AG04450 (cell line): ENCODE data around the gene SYT8. TPM values are rescaled to one million over a fixed set of nuclear protein-coding genes. Genes with fewer than 3 reads are reported as not detected.

Experiments
- CTCF ChIA-PET: fragments of 300-600, 350-600 bp; formaldehyde crosslinking; extraction: SDS; loops from one replicate; lab custom pipeline; 2022; ENCODE audit warnings: antibody characterized with exemption, inconsistent platforms; lab: Charles Lee
- POLR2A ChIA-PET: fragments of 350-600 bp; formaldehyde crosslinking; extraction: SDS; loops from one replicate; lab custom pipeline; 2021; ENCODE audit warnings: antibody characterized with exemption, inconsistent platforms; lab: Yijun Ruan, JAX
- DNase-seq: peaks from one replicate; pipeline ENCODE4 v3.0.0-alpha.2; 2011; ENCODE audit warnings: low read depth, low spot score
- H3K27ac ChIP-seq: one replicate; pipeline ENCODE4 v1.5.1; 2012; ENCODE audit warnings: low read depth, low read length, control low read depth
- H3K27me3 ChIP-seq: one replicate; pipeline ENCODE4 v1.6.0; 2012; ENCODE audit warnings: low read length; ENCODE audit not compliant: control insufficient read depth, insufficient read depth
- H3K4me3 ChIP-seq: 2 replicates; pipeline ENCODE4 v1.5.1; 2011; ENCODE audit warnings: mild to moderate bottlenecking, low read depth, low read length, control low read depth
- H3K9me3 ChIP-seq: 2 replicates; pipeline ENCODE4 v1.5.1; 2012; ENCODE audit warnings: low read length; ENCODE audit not compliant: control insufficient read depth, insufficient read depth
- polyA plus RNA-seq: library from polyadenylated mRNA; depleted of rRNA; stranded (reverse); fragments of >200 nt; gene quantifications from 2 replicates; pipeline ENCODE4 v1.2.3, GENCODE V29; 2011
- TF ChIP-seq, protein P1 (sequence below): IDR thresholded peaks from 2 replicates; pipeline ENCODE4 v1.5.1; 2011; ENCODE audit warnings: low read depth, low read length, control low read depth, inconsistent platforms

Gene SYT8
- polyA plus RNA-seq, 1 experiment: not detected

DNA sequence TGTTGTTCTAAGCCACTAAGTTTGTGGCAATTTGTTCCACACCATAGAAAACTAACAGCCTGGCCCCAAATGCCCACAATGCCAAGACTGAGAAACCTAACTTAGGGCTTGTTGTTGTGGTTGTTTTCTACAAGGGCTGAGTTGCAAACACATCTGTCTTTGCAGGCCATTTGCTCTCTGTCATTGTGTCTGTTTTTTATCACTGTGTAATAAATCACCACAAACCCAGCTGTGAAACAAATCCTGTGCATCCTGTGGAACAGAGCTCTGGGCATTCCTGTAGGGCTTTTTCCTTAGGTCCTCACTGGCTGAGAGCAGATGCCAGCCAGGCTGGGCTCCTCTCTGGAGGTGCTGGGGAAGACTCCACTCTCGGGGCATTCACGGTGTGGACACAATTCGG is 15.7 kb upstream of the SYT8 start:
- H3K27me3 ChIP-seq: peaks cover 22% of the 10 kb centered on the region
- peaks cover 8% of the 10 kb centered on the region for H3K9me3 ChIP-seq
- no peak for DNase-seq
- H3K27ac ChIP-seq: no peak overlapping the region
- TF ChIP-seq, protein P1, sequence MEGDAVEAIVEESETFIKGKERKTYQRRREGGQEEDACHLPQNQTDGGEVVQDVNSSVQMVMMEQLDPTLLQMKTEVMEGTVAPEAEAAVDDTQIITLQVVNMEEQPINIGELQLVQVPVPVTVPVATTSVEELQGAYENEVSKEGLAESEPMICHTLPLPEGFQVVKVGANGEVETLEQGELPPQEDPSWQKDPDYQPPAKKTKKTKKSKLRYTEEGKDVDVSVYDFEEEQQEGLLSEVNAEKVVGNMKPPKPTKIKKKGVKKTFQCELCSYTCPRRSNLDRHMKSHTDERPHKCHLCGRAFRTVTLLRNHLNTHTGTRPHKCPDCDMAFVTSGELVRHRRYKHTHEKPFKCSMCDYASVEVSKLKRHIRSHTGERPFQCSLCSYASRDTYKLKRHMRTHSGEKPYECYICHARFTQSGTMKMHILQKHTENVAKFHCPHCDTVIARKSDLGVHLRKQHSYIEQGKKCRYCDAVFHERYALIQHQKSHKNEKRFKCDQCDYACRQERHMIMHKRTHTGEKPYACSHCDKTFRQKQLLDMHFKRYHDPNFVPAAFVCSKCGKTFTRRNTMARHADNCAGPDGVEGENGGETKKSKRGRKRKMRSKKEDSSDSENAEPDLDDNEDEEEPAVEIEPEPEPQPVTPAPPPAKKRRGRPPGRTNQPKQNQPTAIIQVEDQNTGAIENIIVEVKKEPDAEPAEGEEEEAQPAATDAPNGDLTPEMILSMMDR: no peak
- POLR2A ChIA-PET: no interaction called here
- CTCF ChIA-PET: no interaction called here
- H3K4me3 ChIP-seq: no peak overlapping the region

DNA sequence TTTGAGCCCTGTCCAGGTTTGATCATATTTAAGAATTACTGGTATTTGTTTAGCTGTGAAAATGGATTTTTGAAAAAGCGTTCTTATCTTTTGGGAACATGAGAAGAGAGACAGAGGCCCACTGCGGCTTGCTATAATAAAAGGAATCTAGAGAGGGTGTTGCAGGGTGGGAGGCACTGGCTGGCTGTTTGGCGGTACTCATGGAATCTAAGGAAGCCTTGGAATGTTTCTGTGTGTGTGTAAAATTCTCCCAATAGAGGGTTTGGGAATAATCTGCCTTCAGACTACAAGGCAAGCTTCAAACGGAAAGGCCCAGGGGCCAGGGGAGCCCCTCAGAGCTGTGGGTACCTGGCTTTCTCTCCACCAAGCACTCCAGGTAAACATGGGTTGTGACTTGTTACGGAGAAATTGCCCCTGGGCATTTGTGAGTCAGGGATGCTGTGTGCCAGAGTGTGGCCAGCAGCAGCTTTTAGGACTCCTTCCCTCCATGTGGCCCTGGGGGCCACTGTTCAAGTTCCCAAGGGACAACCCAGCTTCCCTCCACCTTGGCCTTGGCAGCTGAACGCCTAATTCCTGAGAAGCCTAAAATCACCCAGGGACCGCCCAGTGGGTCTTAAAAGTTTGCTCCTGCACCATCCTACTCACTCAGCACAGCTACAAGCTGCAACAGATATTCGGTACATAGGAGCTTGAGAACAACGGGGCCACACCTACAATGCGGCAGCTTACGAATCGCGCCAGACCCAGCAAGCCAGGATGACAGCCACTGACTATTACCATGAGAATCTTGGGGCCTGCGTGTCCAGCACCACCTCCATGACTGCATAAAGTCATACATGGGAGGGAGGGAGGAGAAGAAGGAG is 14.1 kb upstream of the SYT8 start:
- H3K27ac ChIP-seq: no peak overlapping the region
- H3K27me3 ChIP-seq: peaks cover 23% of the 10 kb centered on the region
- POLR2A ChIA-PET: no interaction called here
- TF ChIP-seq, protein P1: no peak
- DNase-seq: no peak
- CTCF ChIA-PET: interaction anchor here (0.8 to 1.8 kb wide), 3 partner anchors 12 to 168 kb away, joined by 4 to 7 read pairs (median 6); no protein-coding TSS in a partner anchor
- H3K4me3 ChIP-seq: no peak overlapping the region
- H3K9me3 ChIP-seq: peaks cover 8% of the 10 kb centered on the region; the same call in 1 of the 2 replicates

DNA sequence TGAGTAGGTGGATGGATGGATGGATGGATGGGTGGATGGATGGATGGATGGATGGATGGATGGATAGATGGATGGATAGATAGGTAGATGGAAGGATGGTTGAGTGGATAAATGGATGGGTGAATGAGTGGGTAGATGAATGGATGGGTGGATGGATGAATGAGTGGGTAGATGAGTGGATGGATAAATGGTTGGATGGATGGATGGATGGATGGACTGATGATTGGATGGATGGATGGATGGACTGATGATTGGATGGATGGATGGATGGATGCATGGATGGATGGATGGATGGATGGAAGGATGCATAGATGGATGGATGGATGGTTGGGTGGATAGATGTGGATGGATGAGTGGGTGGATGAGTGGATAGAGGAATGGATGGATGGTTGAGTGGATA is 13.2 kb upstream of the SYT8 start:
- no peak overlapping the region for H3K27ac ChIP-seq
- CTCF ChIA-PET: interaction anchor here (1.2 kb wide), 1 partner anchor 128 kb away, joined by 5 read pairs; no protein-coding TSS in a partner anchor
- POLR2A ChIA-PET: no interaction called here
- TF ChIP-seq, protein P1: no peak
- H3K27me3 ChIP-seq: peaks cover 23% of the 10 kb centered on the region
- no peak for DNase-seq
- peaks cover 8% of the 10 kb centered on the region; the same call in 1 of the 2 replicates for H3K9me3 ChIP-seq
- no peak overlapping the region for H3K4me3 ChIP-seq

DNA sequence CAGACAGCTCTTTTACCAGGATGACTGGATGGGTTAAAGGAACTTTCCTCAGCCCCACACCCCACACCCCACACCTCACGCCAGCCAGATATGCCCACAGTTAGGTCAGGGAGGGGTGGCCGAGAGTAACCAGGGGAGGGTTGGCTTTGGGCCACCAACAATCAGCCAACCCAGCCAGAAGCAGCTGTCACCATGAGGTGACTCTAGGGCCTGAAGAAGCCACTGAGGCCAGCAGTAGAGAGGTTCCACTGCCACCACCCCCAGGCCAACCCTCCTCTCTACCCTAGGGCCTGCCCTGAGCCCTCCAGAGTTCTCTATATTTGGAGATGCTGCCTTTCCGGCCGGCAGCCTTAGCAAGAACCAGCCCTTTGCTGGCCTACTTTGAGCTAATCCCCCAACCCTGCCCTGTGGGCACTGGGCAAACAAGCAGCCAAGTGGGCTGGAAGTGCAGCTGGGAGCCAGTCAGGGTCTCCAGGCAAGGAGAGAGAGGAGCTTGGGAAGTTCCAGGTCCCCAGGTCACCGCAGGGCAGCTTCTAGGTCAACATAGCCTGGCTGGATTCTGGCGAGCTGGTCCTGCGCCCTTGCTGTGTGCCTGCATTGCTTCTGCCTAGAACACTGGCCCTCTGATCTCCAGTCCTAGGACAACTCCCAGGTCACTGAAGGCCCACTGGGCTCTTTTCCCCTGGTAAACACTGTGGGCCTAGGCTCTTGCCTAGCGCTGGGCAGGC is 12.0 kb upstream of the SYT8 start:
- no peak overlapping the region for H3K27ac ChIP-seq
- no peak for DNase-seq
- H3K9me3 ChIP-seq: peaks cover 8% of the 10 kb centered on the region; the same call in 1 of the 2 replicates
- CTCF ChIA-PET: interaction anchor here (1.1 to 1.2 kb wide), 3 partner anchors 10 to 170 kb away, joined by 3 to 5 read pairs (median 3); no protein-coding TSS in a partner anchor
- H3K4me3 ChIP-seq: no peak overlapping the region
- POLR2A ChIA-PET: no interaction called here
- H3K27me3 ChIP-seq: peaks cover 18% of the 10 kb centered on the region
- TF ChIP-seq, protein P1: no peak
